HG03460 (cell line): Measurements from ENCODE around the gene FMN1.

Source experiments
- ATAC-seq: cut with Tn5 transposase; IDR thresholded peaks from one replicate; pipeline ENCODE4 v1.9.1; 2021; ENCODE audit not compliant: unreplicated experiment

FMN1 gene

GRCh38 chr15:32743411-32744140, 450.9 kb downstream of the FMN1 start:
- ATAC-seq: no peak

- no peak for ATAC-seq
Observed at GRCh38 chr15:32739522-32740063, 454.9 kb downstream of the FMN1 start.

GRCh38 chr15:32738666-32739065, 455.8 kb downstream of the FMN1 start:
- ATAC-seq: no peak

GRCh38 chr15:32737304-32737703, 457.2 kb downstream of the FMN1 start:
- ATAC-seq: no peak

GRCh38 chr15:32736701-32737061, 457.8 kb downstream of the FMN1 start:
- ATAC-seq: no peak

- no peak for ATAC-seq
Observed at GRCh38 chr15:32735989-32736700, 458.4 kb downstream of the FMN1 start.

- no peak for ATAC-seq
Observed at GRCh38 chr15:32733281-32733680, 461.2 kb downstream of the FMN1 start.

DNA sequence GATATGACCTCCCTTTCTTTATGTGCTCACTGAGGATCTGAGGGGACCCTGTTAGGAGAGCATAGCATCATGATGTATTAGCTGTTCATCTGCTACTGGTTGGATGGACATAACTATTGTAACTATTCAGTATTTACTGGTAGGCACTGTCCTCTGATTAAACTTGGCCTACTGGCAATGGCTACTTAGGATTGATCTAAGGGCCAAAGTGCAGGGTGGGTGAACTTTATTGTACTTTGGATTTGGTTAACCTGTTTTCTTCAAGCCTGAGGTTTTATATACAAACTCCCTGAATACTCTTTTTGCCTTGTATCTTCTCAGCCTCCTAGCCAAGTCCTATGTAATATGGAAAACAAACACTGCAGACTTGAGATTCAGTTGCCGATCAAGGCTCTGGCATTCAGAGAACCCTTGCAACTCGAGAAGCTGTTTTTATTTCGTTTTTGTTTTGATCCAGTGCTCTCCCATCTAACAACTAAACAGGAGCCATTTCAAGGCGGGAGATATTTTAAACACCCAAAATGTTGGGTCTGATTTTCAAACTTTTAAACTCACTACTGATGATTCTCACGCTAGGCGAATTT, 461.8 kb downstream of the FMN1 start:
- no peak for ATAC-seq

DNA sequence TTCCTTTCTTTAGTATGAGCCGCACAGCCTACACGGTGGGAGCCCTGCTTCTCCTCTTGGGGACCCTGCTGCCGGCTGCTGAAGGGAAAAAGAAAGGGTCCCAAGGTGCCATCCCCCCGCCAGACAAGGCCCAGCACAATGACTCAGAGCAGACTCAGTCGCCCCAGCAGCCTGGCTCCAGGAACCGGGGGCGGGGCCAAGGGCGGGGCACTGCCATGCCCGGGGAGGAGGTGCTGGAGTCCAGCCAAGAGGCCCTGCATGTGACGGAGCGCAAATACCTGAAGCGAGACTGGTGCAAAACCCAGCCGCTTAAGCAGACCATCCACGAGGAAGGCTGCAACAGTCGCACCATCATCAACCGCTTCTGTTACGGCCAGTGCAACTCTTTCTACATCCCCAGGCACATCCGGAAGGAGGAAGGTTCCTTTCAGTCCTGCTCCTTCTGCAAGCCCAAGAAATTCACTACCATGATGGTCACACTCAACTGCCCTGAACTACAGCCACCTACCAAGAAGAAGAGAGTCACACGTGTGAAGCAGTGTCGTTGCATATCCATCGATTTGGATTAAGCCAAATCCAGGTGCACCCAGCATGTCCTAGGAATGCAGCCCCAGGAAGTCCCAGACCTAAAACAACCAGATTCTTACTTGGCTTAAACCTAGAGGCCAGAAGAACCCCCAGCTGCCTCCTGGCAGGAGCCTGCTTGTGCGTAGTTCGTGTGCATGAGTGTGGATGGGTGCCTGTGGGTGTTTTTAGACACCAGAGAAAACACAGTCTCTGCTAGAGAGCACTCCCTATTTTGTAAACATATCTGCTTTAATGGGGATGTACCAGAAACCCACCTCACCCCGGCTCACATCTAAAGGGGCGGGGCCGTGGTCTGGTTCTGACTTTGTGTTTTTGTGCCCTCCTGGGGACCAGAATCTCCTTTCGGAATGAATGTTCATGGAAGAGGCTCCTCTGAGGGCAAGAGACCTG, 463.5 kb downstream of the FMN1 start:
- ATAC-seq: no peak

DNA sequence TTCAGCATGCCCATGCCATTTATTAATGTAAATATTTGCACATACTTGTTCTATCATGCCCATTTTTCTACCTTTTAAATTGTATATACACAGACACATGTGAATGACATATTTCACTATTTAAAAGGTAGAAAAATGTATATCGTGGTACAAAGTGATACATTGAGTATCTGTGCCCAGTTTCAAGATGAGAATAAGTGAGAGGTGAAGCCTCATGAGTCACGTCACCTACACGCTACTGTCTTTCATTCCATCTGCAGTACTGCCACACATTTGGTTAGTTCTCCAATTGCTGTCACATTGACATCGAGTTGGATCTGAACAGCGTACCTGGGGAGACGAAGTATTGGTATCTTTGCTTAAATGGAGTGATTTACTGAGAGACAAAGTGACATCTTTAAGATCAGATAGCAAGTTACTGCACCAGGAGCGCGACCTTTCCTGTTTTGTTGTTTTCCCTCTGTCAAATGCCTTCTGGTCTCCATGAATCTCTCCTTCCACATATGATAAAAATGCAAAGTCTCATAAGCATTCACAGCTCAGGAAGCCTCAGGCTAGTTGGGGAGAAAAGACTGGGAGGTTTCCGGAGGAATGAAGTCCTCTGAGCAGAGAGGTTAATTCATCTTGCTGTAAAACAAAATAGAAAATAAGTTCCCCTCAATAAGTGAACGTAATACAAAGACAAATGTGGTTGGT, 464.7 kb downstream of the FMN1 start:
- ATAC-seq: no peak

DNA sequence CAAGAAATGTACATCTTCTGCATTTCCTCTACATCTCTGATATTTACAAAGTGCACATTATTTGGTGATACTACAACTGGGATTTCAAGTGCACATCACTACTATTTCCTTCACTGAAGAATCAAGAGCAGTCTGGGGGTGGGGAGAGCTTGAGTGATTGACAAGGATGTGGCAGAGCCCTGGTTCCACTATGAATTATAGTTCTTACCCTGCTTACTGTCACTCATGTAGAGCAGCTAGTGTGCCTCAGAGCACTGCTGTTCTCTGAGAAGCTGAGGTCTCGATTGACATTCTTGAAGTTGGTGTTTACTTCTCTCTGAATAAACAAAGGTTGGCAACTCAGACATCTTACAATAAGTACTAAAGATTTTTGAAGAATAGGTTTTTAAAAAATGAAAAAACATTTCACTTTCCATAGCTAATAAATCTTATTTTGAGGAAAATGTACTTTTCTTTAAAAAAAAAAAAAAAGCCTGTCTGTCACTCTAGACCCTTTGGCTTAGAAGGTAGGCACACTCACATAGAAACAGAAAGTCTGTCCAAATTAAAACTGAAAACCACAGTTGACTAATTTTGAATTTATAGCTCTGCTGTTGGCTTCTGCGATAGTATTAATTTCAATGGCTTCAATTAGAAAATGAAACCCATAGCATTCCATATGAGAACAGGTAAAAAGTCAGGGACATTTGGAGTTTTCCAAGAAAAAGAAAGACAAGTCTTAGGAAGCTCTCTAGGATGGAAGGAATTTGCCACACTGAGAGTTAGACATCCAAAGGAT, 471.2 kb downstream of the FMN1 start:
- peak; percentile 92 for ATAC-seq

GRCh38 chr15:32722136-32722535, 472.4 kb downstream of the FMN1 start:
- ATAC-seq: no peak

DNA sequence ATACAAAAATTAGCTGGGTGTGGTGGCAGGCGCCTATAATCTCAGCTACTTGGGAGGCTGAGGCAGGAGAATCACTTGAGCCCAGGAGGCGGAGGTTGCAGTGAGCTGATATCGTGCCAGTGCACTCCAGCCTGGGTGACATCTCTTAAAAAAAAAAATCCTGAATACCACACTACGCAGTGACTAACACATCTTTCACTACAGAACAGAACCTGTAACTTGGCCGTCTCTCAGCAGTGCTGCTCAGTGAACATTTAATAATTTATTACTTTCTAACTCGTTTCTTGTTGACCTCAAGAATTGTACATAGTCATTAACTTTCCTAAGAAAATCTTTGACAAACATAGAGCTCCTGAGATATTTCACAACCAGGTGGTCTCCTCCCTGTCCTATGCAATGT, 472.9 kb downstream of the FMN1 start:
- no peak for ATAC-seq

DNA sequence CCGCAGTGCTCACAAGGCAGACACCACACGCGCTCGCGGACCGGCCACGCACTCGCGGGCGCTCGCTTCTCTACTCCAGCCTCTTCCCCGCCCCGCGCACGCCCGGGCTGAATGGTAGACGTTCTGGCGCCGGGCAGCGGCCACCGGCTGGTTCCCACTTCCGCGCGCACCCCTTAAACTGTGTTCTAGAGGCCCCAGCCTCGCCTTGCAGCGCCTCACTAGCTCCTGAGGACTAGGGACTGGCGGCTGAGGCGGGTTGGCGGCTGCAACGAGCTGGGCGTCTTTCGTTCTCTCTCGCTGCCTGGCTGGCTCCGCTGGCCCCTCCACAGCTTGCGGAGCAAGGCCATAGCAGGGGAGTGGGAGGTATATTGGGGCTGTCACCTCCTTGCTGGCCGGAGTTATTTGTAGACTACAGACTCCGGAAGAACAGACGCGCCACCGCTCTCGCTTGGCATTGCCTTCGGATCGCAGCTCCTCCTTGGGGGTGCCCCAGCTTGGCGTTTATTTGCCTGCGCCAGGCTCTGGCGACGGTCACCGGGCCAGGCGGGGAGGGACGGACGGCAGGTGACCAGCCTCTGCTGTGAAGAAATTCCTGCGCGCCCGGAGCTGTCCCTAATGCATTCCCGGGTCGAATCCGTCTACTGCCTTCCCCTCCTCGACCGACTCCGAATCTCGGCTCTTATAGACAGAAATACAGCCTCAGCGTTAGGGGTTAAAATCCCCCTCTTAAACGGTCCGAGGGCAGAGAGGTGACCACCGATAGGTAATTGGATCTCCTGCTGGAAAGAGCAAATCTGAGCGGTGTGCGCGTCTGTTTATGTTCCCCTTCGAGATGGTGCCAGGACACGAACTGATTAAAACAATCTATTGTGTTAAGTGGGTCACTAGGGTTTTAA, 475.4 kb downstream of the FMN1 start:
- no peak for ATAC-seq

DNA sequence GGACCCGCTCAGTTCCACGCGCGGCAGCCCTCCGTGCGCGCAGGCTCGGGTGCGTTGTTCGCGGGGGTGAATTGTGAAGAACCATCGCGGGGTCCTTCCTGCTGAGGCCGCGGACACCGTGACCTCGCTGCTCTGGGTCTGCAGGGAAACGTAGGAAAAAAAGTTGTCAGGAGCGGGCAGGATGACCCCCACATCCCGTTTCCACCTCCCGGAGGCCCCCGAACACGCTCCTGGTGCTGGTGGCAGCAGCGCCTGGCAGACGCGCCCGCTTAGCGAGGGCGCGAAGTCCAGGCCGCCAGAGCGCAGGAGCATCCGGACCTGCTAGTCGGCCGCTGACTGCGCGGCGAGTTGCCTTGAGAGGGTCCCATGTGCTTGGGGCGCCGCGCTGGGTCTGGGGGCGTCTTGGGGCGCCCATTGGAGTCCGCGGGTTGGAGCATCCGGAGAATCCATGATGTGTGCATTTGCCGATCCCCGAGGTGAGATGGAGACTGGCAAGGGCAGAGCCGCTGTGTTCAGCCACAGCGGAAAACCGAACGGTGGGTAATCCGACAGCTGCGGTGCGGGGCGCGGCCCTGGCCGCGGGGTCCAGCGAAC, 476.2 kb downstream of the FMN1 start:
- no peak for ATAC-seq

GRCh38 chr15:32717426-32718226, 476.9 kb downstream of the FMN1 start, which contains the start of gene GREM1:
TSS of gene GREM1 (plus strand) at chr15:32718004. CDS start at chr15:32730691, 12,687 bp downstream.
- ATAC-seq: no peak

- no peak for ATAC-seq
Observed at GRCh38 chr15:32716915-32717425, 477.5 kb downstream of the FMN1 start.
